Measurements from ENCODE around the gene AP1B1.

The AP1B1 gene

GRCh38 chr22:29387921-29388758, at the start of gene AP1B1:
Gene AP1B1, minus strand, starts transcription at chr22:29388570. Its CDS starts 21,327 bp downstream, at chr22:29367243.
- H3K4me1 ChIP-seq (ENCODE audit: insufficient read depth, insufficient read length), result peaks cover 8% of the 10 kb centered on the region
- peak; percentile 82 for DNase-seq (ENCODE audit: low read depth, low spot score)
- peak within 1 kb of the TSS; percentile 82 for H3K9ac ChIP-seq (ENCODE audit: insufficient read length, low read depth)
- peak within 1 kb of the TSS; percentile 79 for H3K4me3 ChIP-seq (ENCODE audit: insufficient read length, low read depth)
- peaks cover 27% of the 10 kb centered on the region for H3K36me3 ChIP-seq (ENCODE audit: insufficient read depth, insufficient read length, low read length)
- no peaks in the 10 kb centered on the region for H3K27me3 ChIP-seq (ENCODE audit: insufficient read depth, insufficient read length)
- TF ChIP-seq YY1 (IDR thresholded peaks at IDR 0.05; ENCODE audit: insufficient read depth, insufficient read length) (no peak), ZNF274 (IDR thresholded peaks at IDR 0.05; ENCODE audit: low read depth, low read length) (no peak), SUZ12 (IDR thresholded peaks at IDR 0.05; ENCODE audit: extremely low read depth, insufficient read depth, insufficient read length) (no peak)
- no peaks in the 10 kb centered on the region for H3K9me3 ChIP-seq (ENCODE audit: insufficient read depth, low read length)

GRCh38 chr22:29435236-29436136, 47.1 kb upstream of the AP1B1 start:
- Histone ChIP-seq H3K9me3 (ENCODE audit: insufficient read depth, low read length) (no peaks in the 10 kb centered on the region), H3K9ac (ENCODE audit: insufficient read length, low read depth) (no peak overlapping the region), H3K27me3 (ENCODE audit: insufficient read depth, insufficient read length) (no peaks in the 10 kb centered on the region), H3K4me3 (ENCODE audit: insufficient read length, low read depth) (no peak overlapping the region), H3K36me3 (ENCODE audit: insufficient read depth, insufficient read length, low read length) (no peaks in the 10 kb centered on the region), H3K4me1 (ENCODE audit: insufficient read depth, insufficient read length) (no peaks in the 10 kb centered on the region)
- TF ChIP-seq YY1 (IDR thresholded peaks at IDR 0.05; ENCODE audit: insufficient read depth, insufficient read length), result no peak
- no peak for TF ChIP-seq SUZ12 (IDR thresholded peaks at IDR 0.05; ENCODE audit: extremely low read depth, insufficient read depth, insufficient read length)
- no peak for TF ChIP-seq ZNF274 (IDR thresholded peaks at IDR 0.05; ENCODE audit: low read depth, low read length)
- DNase-seq (ENCODE audit: low read depth, low spot score), result no peak

GRCh38 chr22:29434288-29434687, 45.9 kb upstream of the AP1B1 start:
- Histone ChIP-seq H3K4me3 (ENCODE audit: insufficient read length, low read depth) (no peak overlapping the region), H3K9me3 (ENCODE audit: insufficient read depth, low read length) (no peaks in the 10 kb centered on the region), H3K9ac (ENCODE audit: insufficient read length, low read depth) (no peak overlapping the region), H3K4me1 (ENCODE audit: insufficient read depth, insufficient read length) (no peaks in the 10 kb centered on the region), H3K27me3 (ENCODE audit: insufficient read depth, insufficient read length) (no peaks in the 10 kb centered on the region), H3K36me3 (ENCODE audit: insufficient read depth, insufficient read length, low read length) (no peaks in the 10 kb centered on the region)
- no peak for DNase-seq (ENCODE audit: low read depth, low spot score)
- TF ChIP-seq YY1 (IDR thresholded peaks at IDR 0.05; ENCODE audit: insufficient read depth, insufficient read length) (no peak), ZNF274 (IDR thresholded peaks at IDR 0.05; ENCODE audit: low read depth, low read length) (no peak), SUZ12 (IDR thresholded peaks at IDR 0.05; ENCODE audit: extremely low read depth, insufficient read depth, insufficient read length) (no peak)

- Histone ChIP-seq H3K4me1 (ENCODE audit: insufficient read depth, insufficient read length) (no peaks in the 10 kb centered on the region), H3K9me3 (ENCODE audit: insufficient read depth, low read length) (no peaks in the 10 kb centered on the region), H3K4me3 (ENCODE audit: insufficient read length, low read depth) (no peak overlapping the region), H3K9ac (ENCODE audit: insufficient read length, low read depth) (no peak overlapping the region), H3K36me3 (ENCODE audit: insufficient read depth, insufficient read length, low read length) (no peaks in the 10 kb centered on the region), H3K27me3 (ENCODE audit: insufficient read depth, insufficient read length) (no peaks in the 10 kb centered on the region)
- no peak for TF ChIP-seq SUZ12 (IDR thresholded peaks at IDR 0.05; ENCODE audit: extremely low read depth, insufficient read depth, insufficient read length)
- TF ChIP-seq YY1 (IDR thresholded peaks at IDR 0.05; ENCODE audit: insufficient read depth, insufficient read length), result no peak
- no peak for TF ChIP-seq ZNF274 (IDR thresholded peaks at IDR 0.05; ENCODE audit: low read depth, low read length)
- DNase-seq (ENCODE audit: low read depth, low spot score), result no peak
These were observed 45.5 kb upstream of the AP1B1 start for GRCh38 chr22:29433856-29434255.

GRCh38 chr22:29431986-29432385, 43.6 kb upstream of the AP1B1 start:
- no peaks in the 10 kb centered on the region for H3K27me3 ChIP-seq (ENCODE audit: insufficient read depth, insufficient read length)
- TF ChIP-seq YY1 (IDR thresholded peaks at IDR 0.05; ENCODE audit: insufficient read depth, insufficient read length), result no peak
- no peak for TF ChIP-seq ZNF274 (IDR thresholded peaks at IDR 0.05; ENCODE audit: low read depth, low read length)
- no peak for TF ChIP-seq SUZ12 (IDR thresholded peaks at IDR 0.05; ENCODE audit: extremely low read depth, insufficient read depth, insufficient read length)
- H3K4me1 ChIP-seq (ENCODE audit: insufficient read depth, insufficient read length), result no peaks in the 10 kb centered on the region
- no peaks in the 10 kb centered on the region for H3K9me3 ChIP-seq (ENCODE audit: insufficient read depth, low read length)
- no peaks in the 10 kb centered on the region for H3K36me3 ChIP-seq (ENCODE audit: insufficient read depth, insufficient read length, low read length)
- peak; percentile 48 for DNase-seq (ENCODE audit: low read depth, low spot score)
- no peak overlapping the region for H3K4me3 ChIP-seq (ENCODE audit: insufficient read length, low read depth)
- no peak overlapping the region for H3K9ac ChIP-seq (ENCODE audit: insufficient read length, low read depth)

- no peak overlapping the region for H3K4me3 ChIP-seq (ENCODE audit: insufficient read length, low read depth)
- no peaks in the 10 kb centered on the region for H3K36me3 ChIP-seq (ENCODE audit: insufficient read depth, insufficient read length, low read length)
- no peak overlapping the region for H3K9ac ChIP-seq (ENCODE audit: insufficient read length, low read depth)
- H3K27me3 ChIP-seq (ENCODE audit: insufficient read depth, insufficient read length), result no peaks in the 10 kb centered on the region
- no peaks in the 10 kb centered on the region for H3K9me3 ChIP-seq (ENCODE audit: insufficient read depth, low read length)
- TF ChIP-seq SUZ12 (IDR thresholded peaks at IDR 0.05; ENCODE audit: extremely low read depth, insufficient read depth, insufficient read length) (no peak), YY1 (IDR thresholded peaks at IDR 0.05; ENCODE audit: insufficient read depth, insufficient read length) (no peak), ZNF274 (IDR thresholded peaks at IDR 0.05; ENCODE audit: low read depth, low read length) (no peak)
- no peaks in the 10 kb centered on the region for H3K4me1 ChIP-seq (ENCODE audit: insufficient read depth, insufficient read length)
- no peak for DNase-seq (ENCODE audit: low read depth, low spot score)
These were observed 38.9 kb upstream of the AP1B1 start for GRCh38 chr22:29427176-29427760.

All from NT2/D1 (cell line).